ENCODE measurements around the gene UBLCP1. TPM values are rescaled to one million over a fixed set of nuclear protein-coding genes. Genes with fewer than 3 reads are reported as not detected.

Gene UBLCP1
- total and polyA plus RNA-seq, 2 of the 13 experiments (the other 11 are each of a cell fraction or from before 2014, with no cell fraction given), result 6.5 to 12.6 TPM

GRCh38 chr5:159331093-159331973, 68.2 kb downstream of the UBLCP1 start (continued):
- TF ChIP-seq WIZ (CRISPR knock-in tag; IDR thresholded peaks at IDR 0.05) (no peak), CTCF (CRISPR knock-in tag; IDR thresholded peaks at IDR 0.05) (peak; percentile 81), ZNF772 (CRISPR knock-in tag; IDR thresholded peaks at IDR 0.05) (no peak), ZNF354B (CRISPR knock-in tag; IDR thresholded peaks at IDR 0.05) (no peak), AGO2 (optimal IDR thresholded peaks at IDR 0.05; ENCODE audit: low read depth, low read length) (no peak), SP1 (IDR thresholded peaks at IDR 0.05) (no peak), SP1 (CRISPR knock-in tag; IDR thresholded peaks at IDR 0.05) (no peak), SRF (IDR thresholded peaks at IDR 0.05; ENCODE audit: low read depth, low read length) (no peak), MYPOP (CRISPR knock-in tag; IDR thresholded peaks at IDR 0.05) (no peak), ZNF234 (CRISPR knock-in tag; conservative IDR thresholded peaks at IDR 0.05) (no peak), ZNF501 (CRISPR knock-in tag; IDR thresholded peaks at IDR 0.05) (0 out of 2 replicates have a peak, but pooled peaks have one; percentile 17), MEIS2 (CRISPR knock-in tag; IDR thresholded peaks at IDR 0.05) (no peak), ZNF619 (CRISPR knock-in tag; IDR thresholded peaks at IDR 0.05) (no peak), BHLHE40 (IDR thresholded peaks at IDR 0.05; ENCODE audit: low read length) (peak; percentile 59; the same call in 1 of the 2 replicates), XRCC5 (optimal IDR thresholded peaks at IDR 0.05; ENCODE audit: low read length) (peak; percentile 13), RFX1 (IDR thresholded peaks at IDR 0.05) (no peak), ZNF343 (CRISPR knock-in tag; IDR thresholded peaks at IDR 0.05) (no peak), ZNF740 (CRISPR knock-in tag; IDR thresholded peaks at IDR 0.05) (no peak), MEIS1 (CRISPR knock-in tag; IDR thresholded peaks at IDR 0.05; ENCODE audit: borderline replicate concordance) (no peak), ZNF232 (CRISPR knock-in tag; IDR thresholded peaks at IDR 0.05; ENCODE audit: borderline replicate concordance) (no peak), ZNF746 (CRISPR knock-in tag; IDR thresholded peaks at IDR 0.05) (no peak), ZEB1 (IDR thresholded peaks at IDR 0.05; ENCODE audit: insufficient replicate concordance, low read depth) (peak; percentile 70), PHF8 (CRISPR knock-in tag; IDR thresholded peaks at IDR 0.05) (no peak), IRF2 (CRISPR knock-in tag; IDR thresholded peaks at IDR 0.05) (no peak), SALL1 (CRISPR knock-in tag; IDR thresholded peaks at IDR 0.05) (peak; percentile 29), NFRKB (IDR thresholded peaks at IDR 0.05) (no peak)
